Mesendoderm (in vitro differentiated cells): ENCODE results near the gene KLHL36.

ENCODE experiments used
- DNase-seq: peaks from one replicate; pipeline ENCODE4 v3.0.0; 2013
- H2AK5ac ChIP-seq: 2 replicates; pipeline ENCODE4 v1.6.1; 2013; ENCODE audit warnings: low read length, inconsistent platforms
- H2BK120ac ChIP-seq: 2 replicates; pipeline ENCODE4 v1.6.1; 2013; ENCODE audit warnings: low read depth, mild to moderate bottlenecking, low read length, moderate library complexity, mixed read lengths
- H2BK15ac ChIP-seq: replicated peaks from 2 replicates; pipeline ENCODE4 v1.6.1; 2013; ENCODE audit warnings: low read depth, mild to moderate bottlenecking, moderate library complexity
- H2BK5ac ChIP-seq: 2 replicates; pipeline ENCODE4 v1.6.1; 2013; ENCODE audit warnings: low read length, inconsistent platforms
- H3K18ac ChIP-seq: 2 replicates; pipeline ENCODE4 v1.6.1; 2013; ENCODE audit warnings: mild to moderate bottlenecking, low read length, mixed read lengths
- H3K23ac ChIP-seq: one replicate; pipeline ENCODE4 v1.6.1; 2013; ENCODE audit warnings: low read length
- H3K27ac ChIP-seq: 2 replicates; pipeline ENCODE4 v1.5.1; 2013; ENCODE audit warnings: low read depth, mild to moderate bottlenecking, inconsistent platforms, low read length, moderate library complexity
- H3K27me3 ChIP-seq: 2 replicates; pipeline ENCODE4 v1.6.1; 2013; ENCODE audit warnings: low read length, control low read depth, mild to moderate bottlenecking, inconsistent platforms; ENCODE audit not compliant: insufficient read depth, poor library complexity
- H3K36me3 ChIP-seq: 2 replicates; pipeline ENCODE4 v1.6.1; 2013; ENCODE audit warnings: low read length, inconsistent platforms; ENCODE audit not compliant: control insufficient read depth, insufficient read depth
- H3K4ac ChIP-seq: one replicate; pipeline ENCODE4 v1.6.1; 2013; ENCODE audit warnings: low read depth, mild to moderate bottlenecking, low read length, moderate library complexity
- H3K4me1 ChIP-seq: 2 replicates; pipeline ENCODE4 v1.6.1; 2013; ENCODE audit warnings: low read depth, low read length, inconsistent platforms; ENCODE audit not compliant: control insufficient read depth
- H3K4me2 ChIP-seq: 2 replicates; pipeline ENCODE4 v1.6.1; 2013; ENCODE audit warnings: low read length
- H3K4me3 ChIP-seq: 2 replicates; pipeline ENCODE4 v1.5.1; 2013; ENCODE audit warnings: mild to moderate bottlenecking, low read length
- H3K56ac ChIP-seq: one replicate; pipeline ENCODE4 v1.6.1; 2013; ENCODE audit warnings: low read length
- H3K79me1 ChIP-seq: 2 replicates; pipeline ENCODE4 v1.6.1; 2013; ENCODE audit warnings: low read length, inconsistent platforms
- H3K79me2 ChIP-seq: 2 replicates; pipeline ENCODE4 v1.6.1; 2013; ENCODE audit warnings: mild to moderate bottlenecking, low read length; ENCODE audit not compliant: control insufficient read depth, insufficient read depth
- H3K9ac ChIP-seq: 2 replicates; pipeline ENCODE4 v1.6.1; 2013; ENCODE audit warnings: low read length, inconsistent platforms
- H4K5ac ChIP-seq: one replicate; pipeline ENCODE4 v1.6.1; 2013; ENCODE audit warnings: low read length
- H4K8ac ChIP-seq: one replicate; pipeline ENCODE4 v1.6.1; 2013; ENCODE audit warnings: low read depth, mild to moderate bottlenecking, control low read depth, low read length, moderate library complexity
- WGBS: extraction: QIAGEN DNeasy Blood & Tissue Kit; methylation state at CpG from one replicate; pipeline ENCODE4 v1.1.7; 2013; ENCODE audit warnings: low lambda C conversion rate, missing lambda C conversion rate; ENCODE audit not compliant: insufficient coverage; ENCODE audit errors: extremely low coverage; 5-methylcytosine and 5-hydroxymethylcytosine counted together

The KLHL36 gene

DNA sequence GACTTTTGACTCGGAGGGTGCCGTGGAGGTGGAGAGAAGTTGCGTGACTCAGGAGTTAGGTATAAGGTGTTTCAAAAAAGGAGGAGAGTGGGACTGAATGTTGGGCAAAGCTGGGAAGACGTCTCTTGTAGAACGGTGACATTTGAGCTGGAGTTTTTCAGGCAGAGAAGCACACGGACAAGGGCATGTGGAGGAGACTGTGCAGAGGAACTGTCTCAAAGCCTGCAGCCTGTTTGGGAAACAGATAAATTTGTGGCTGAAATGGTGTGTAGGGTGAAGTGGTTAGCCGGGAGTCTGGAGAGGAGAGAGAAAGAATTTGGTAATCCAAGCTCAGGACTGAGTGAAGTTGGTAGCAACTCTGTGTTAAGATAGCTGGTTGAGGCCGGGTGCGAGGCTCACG lies 61.3 kb downstream of the KLHL36 start:
- WGBS, result no CpG with 5 or more reads among the region's 10 CpGs
- Histone ChIP-seq H3K9ac (no peak overlapping the region), H3K36me3 (no peaks in the 10 kb centered on the region), H3K4me2 (no peak overlapping the region), H2AK5ac (no peak overlapping the region), H3K18ac (no peak overlapping the region), H2BK15ac (no peak overlapping the region), H3K79me2 (peaks cover 93% of the 10 kb centered on the region), H3K56ac (no peak overlapping the region), H3K27ac (no peak overlapping the region), H4K8ac (no peak overlapping the region), H3K4ac (no peak overlapping the region), H4K5ac (no peak overlapping the region), H3K4me1 (peaks cover 14% of the 10 kb centered on the region), H3K79me1 (peaks cover 14% of the 10 kb centered on the region), H3K23ac (no peak overlapping the region), H2BK120ac (no peak overlapping the region), H3K4me3 (no peak overlapping the region), H2BK5ac (no peak overlapping the region), H3K27me3 (no peaks in the 10 kb centered on the region)
- DNase-seq, result no peak

DNA sequence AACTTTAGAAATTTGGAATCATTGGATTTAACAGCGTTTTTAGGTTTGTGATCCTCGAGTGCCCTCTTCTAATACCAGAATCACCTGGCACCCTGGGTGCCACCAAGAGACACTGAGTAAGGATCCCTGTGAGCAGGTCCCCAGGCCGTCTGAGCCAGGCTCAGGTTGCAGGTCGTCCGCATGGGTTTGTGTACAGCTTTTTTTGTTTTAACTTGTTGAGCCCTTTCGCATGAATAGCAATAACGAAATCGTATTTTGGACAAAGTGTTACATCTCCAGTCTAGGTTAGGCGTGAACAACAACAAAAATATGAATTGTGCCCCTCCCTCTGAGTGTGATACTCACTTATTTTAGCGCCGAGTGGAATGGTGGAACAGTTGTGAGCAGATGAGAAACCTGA lies 62.4 kb downstream of the KLHL36 start:
- Histone ChIP-seq H3K36me3 (no peaks in the 10 kb centered on the region), H3K4me1 (peaks cover 14% of the 10 kb centered on the region), H3K9ac (no peak overlapping the region), H3K79me2 (peaks cover 92% of the 10 kb centered on the region), H3K79me1 (peaks cover 12% of the 10 kb centered on the region), H3K56ac (no peak overlapping the region), H3K4ac (no peak overlapping the region), H3K23ac (no peak overlapping the region), H2BK15ac (no peak overlapping the region), H2AK5ac (no peak overlapping the region), H3K27ac (no peak overlapping the region), H2BK120ac (no peak overlapping the region), H3K27me3 (no peaks in the 10 kb centered on the region), H4K5ac (no peak overlapping the region), H4K8ac (no peak overlapping the region), H3K4me2 (no peak overlapping the region), H3K4me3 (no peak overlapping the region), H3K18ac (no peak overlapping the region), H2BK5ac (no peak overlapping the region)
- WGBS, result no CpG with 5 or more reads among the region's 11 CpGs
- no peak for DNase-seq
